Astrocyte (in vitro differentiated cells and primary cell): ENCODE measurements around the gene FBLN2.

ENCODE experiments used
- EZH2 ChIP-seq: IDR thresholded peaks from 2 replicates; pipeline ENCODE4 v1.6.1; 2012; ENCODE audit warnings: mild to moderate bottlenecking, low read length, inconsistent platforms; ENCODE audit not compliant: insufficient read depth
- TF ChIP-seq, protein P1 (sequence below): IDR thresholded peaks from 2 replicates; pipeline ENCODE4 v1.5.1; 2011; ENCODE audit warnings: low read depth, mild to moderate bottlenecking, inconsistent platforms, low read length, moderate library complexity; ENCODE audit not compliant: insufficient read depth

DNA sequence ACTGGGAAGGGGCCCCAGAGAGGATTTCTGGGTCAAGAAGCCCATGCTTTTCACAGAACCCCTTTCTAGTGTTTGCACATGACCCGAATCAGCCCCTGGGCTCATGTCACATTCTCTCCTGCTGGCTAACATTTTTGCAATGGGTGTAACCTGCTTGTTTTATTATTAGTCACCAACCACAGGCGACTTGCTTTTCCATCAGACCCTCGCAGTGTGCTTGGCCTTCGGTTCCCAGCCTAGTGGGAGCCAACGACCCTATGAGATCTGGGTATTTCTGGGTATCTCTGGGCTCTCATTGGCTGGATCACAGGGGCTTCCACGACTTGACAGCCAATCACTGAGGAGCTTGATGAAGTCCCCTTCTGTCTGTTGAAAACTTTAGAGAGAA, 11.0 kb upstream of the FBLN2 start:
- TF ChIP-seq, protein P1, sequence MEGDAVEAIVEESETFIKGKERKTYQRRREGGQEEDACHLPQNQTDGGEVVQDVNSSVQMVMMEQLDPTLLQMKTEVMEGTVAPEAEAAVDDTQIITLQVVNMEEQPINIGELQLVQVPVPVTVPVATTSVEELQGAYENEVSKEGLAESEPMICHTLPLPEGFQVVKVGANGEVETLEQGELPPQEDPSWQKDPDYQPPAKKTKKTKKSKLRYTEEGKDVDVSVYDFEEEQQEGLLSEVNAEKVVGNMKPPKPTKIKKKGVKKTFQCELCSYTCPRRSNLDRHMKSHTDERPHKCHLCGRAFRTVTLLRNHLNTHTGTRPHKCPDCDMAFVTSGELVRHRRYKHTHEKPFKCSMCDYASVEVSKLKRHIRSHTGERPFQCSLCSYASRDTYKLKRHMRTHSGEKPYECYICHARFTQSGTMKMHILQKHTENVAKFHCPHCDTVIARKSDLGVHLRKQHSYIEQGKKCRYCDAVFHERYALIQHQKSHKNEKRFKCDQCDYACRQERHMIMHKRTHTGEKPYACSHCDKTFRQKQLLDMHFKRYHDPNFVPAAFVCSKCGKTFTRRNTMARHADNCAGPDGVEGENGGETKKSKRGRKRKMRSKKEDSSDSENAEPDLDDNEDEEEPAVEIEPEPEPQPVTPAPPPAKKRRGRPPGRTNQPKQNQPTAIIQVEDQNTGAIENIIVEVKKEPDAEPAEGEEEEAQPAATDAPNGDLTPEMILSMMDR = no peak
- TF ChIP-seq EZH2 = no peak
